IPS DF 4.7 (cell line): ENCODE measurements around the gene NIBAN1.
"Not testable (repeated sequence)": the region's sequence is repeated elsewhere in the genome, so short reads cannot be mapped to it uniquely, and the experiment has no call there.

ENCODE experiments used
- DNase-seq: peaks from one replicate; pipeline ENCODE4 v3.0.0-alpha.2; 2013; ENCODE audit warnings: low spot score; ENCODE audit errors: extremely low read depth

The NIBAN1 gene, protein sequence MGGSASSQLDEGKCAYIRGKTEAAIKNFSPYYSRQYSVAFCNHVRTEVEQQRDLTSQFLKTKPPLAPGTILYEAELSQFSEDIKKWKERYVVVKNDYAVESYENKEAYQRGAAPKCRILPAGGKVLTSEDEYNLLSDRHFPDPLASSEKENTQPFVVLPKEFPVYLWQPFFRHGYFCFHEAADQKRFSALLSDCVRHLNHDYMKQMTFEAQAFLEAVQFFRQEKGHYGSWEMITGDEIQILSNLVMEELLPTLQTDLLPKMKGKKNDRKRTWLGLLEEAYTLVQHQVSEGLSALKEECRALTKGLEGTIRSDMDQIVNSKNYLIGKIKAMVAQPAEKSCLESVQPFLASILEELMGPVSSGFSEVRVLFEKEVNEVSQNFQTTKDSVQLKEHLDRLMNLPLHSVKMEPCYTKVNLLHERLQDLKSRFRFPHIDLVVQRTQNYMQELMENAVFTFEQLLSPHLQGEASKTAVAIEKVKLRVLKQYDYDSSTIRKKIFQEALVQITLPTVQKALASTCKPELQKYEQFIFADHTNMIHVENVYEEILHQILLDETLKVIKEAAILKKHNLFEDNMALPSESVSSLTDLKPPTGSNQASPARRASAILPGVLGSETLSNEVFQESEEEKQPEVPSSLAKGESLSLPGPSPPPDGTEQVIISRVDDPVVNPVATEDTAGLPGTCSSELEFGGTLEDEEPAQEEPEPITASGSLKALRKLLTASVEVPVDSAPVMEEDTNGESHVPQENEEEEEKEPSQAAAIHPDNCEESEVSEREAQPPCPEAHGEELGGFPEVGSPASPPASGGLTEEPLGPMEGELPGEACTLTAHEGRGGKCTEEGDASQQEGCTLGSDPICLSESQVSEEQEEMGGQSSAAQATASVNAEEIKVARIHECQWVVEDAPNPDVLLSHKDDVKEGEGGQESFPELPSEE

DNA sequence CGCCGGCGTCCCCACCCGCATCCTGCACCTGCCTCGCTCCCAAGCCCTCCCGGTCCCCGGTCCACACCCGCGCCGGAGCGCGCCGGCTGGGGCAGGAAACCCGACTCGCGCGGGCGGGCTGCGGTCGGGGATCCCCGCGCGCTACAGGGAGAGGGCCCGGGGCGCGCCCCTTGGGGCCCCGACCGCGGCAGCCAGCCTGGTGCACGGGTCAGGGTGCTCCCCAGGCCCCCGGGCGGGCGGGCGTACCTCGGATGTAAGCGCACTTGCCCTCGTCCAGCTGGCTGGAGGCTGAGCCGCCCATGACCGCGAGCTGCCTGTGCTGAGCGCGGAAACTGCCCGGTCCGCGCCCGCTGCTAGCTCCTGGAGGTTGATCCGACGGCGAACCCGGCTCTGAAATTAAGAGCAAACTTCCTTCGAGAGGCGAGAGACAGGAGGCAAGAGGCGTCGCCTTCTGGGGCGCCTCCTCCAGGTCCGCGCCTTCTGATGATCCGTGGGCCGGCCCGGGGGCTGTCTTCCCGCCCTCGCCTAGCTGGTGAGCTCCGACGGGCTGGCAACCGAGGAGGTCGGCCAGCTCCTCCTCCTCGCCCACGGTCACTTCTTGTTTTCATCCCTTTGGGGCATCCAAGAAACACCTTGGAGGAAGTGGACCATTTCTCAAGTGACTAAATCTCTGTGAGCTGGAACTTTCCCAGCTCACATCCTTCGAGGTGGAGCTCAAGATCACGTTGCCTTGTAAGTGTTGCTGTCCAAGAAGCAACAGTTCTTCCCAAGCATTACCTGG, at the start of gene NIBAN1:
TSS of gene NIBAN1 (minus strand) at position 453 of the 781 bp plus-strand sequence. CDS start at position 301, 152 bp downstream.
- no peak for DNase-seq

DNA sequence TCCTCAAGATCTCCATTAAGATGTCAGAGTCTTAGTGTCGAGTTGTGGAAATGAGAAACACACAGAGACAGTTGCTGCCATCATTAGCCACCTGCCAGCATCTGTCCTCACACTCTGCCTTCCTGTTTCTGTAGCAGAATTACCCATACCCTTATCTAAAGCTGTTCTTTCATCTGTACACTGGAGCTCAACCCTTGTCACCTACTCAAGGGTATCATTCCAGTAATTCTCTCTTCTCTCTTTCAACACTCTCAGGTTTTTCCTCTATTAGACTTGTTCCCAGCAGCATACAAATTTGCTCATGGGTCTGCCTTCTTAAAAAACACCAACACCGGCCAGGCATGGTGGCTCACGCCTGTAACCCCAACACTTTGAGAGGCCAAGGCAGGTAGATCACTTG, 43.7 kb upstream of the NIBAN1 start:
- no peak for DNase-seq

DNA sequence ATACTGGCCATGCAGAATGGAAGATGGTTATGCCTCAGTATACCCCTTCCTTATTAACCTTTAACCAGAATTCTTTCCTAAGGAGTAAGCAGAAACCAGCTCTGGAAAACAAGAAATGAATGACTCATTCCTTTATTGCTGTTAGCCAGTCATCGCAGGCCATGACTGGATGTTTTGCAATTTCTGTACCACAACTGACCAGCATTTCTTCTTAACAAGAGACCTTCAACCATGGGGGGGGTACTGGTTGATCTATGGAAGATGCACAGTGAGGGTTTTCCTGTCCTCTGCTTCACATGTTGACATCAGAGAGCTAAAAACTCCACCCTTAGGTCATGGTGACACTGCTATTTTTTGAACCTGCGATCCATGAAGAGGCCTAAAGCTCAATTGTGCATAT, 43.0 kb upstream of the NIBAN1 start:
- DNase-seq, result no peak

DNA sequence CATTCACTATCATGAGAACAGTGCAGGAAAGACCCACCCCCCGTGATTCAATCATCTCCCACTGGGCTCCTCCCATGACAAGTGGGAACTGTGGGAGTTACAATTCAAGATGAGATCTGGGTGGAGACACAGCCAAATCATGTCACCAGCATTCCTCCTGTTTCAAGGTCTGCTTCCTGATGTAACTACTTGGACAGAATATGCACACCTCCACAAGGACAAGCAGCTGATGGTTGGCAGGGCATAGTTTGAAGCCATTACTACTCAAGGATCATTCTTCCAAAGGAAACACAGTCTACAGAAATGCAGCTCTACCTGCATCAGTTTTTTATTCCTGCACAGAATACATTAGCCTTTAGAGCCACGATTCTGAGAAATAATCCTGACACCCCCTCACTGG, 42.6 kb upstream of the NIBAN1 start:
- DNase-seq, result no peak

DNA sequence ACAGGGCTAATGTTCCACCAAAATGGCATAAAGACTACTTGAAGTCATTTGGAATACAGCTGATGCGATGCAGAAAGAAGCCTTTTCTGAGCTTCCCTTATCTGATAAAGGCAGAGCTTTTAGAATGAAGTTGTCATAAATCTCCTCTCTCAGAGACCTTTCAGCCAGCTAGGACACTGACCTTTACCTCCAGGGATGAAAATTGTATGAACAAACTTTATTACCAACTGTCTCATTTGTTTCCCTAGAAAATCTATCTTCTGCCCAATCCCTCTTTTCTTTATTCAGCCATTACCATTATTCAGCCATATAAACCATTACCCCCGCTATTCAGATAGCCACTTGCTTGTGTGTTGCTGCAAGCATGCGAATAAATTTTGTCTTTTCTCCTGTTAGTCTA, 41.3 kb upstream of the NIBAN1 start:
- DNase-seq, result no peak

DNA sequence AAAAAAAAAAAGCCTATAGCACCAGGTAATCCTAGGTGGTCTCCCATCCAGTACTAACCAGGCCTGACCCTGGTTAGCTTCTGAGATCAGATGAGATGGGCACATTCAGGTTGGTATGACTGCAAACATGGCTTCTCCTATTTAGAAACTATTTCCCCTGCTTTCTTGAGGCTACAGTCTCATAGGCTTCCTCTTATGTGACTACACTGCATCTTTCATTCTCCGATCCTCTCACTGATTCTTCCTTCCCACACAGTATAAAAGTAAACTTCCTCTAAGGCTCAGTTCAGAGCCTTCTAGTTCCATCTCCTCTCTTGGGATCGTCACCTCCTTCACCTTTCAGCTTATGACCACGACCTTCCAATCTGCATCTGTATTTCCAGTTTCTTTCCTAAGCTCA, 40.6 kb upstream of the NIBAN1 start:
- no peak for DNase-seq

DNA sequence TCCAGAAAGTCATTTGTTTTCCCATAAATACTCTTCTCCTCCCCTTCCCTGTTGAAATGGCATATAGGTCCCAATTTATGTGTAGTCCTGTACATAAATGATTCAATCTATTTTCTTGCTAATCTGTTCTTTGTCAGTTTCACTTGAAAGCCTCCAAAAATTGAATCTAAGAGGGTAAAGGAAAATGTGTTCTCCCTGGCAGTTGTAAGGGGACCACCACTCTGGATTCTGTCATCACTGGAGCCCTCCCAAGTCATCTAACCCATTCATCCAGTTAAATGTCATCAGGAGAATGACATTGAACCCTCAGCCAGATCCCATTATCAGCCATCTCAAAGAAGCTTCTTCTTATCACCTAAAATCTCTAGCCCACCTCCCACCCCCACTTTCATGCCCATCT, 36.1 kb upstream of the NIBAN1 start:
- DNase-seq, result no peak

DNA sequence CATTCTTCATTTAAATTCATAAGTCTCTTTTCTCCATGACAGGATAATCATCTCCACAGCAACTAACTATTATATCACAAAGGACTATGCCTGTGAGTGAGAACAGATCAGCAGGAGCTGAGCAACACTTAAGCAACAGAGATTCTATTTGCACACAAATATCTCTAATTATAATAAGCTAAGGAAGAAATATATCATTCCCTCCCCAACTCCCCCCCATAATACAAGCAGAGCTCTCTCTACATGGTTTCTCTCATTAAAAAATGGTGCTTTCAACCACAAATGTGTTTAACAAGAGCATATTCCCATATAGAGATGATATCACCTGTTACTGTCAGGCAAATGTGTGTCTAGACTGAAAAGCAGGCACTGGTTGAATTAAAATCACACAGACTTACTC, 34.5 kb upstream of the NIBAN1 start:
- DNase-seq, result no peak

DNA sequence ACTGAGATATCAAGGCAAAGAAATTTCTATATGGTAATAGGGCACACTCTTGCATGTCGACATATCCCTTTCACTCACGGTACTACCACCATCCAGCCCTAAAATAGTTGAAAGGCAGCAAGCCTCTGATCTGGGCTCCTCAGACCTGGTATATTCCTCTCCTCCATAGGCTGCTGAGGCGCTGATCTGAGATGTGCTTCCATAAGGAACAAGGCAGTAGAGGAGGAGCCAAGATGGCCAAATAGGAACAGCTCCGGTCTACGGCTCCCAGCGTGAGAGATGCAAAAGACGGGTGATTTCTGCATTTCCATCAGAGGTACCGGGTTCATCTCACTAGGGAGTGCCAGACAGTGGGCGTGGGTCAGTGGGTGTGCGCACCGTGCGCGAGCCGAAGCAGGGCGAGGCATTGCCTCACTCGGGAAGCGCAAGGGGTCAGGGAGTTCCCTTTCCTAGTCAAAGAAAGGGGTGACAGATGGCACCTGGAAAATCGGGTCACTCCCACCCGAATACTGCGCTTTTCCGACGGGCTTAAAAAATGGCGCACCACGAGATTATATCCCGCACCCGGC, 27.1 kb upstream of the NIBAN1 start:
- DNase-seq, result not testable (repeated sequence)

DNA sequence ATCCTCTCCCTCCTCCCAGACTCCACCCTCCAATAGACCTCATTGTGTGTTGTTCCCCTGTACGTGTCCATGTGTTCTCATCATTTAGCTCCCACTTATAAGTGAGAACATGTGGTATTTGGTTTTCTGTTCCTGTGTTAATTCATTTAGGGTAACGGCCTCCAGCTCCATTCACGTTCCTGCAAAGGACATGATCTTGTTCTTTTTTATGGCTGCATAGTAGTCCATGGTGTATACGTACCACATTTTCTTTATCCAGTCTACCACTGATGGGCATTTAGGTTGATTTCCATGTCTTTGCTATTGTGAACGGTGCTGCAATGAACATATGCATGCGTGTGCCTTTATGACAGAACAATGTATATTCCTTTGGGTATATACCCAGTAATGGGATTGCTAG, 25.7 kb upstream of the NIBAN1 start:
- DNase-seq, result not testable (repeated sequence)

DNA sequence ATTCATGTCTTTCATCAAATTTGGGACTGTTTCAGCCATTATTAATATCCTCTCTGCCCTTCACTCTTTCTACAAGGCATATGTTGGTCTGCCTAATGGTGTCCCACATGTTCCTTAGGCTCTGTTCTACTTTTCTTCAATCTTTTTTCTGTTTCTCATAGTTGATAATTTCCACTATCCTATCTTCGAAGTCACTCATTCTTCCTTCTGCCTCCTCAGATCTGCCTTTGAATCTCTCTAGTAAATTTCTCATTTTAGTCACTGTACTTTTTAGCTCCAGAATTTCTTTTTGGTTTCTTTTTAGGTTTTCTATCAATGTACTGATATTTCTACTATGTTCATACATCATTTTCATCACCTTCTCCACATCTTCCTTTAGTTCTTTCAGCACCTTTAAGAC, 20.0 kb upstream of the NIBAN1 start:
- DNase-seq, result no peak

DNA sequence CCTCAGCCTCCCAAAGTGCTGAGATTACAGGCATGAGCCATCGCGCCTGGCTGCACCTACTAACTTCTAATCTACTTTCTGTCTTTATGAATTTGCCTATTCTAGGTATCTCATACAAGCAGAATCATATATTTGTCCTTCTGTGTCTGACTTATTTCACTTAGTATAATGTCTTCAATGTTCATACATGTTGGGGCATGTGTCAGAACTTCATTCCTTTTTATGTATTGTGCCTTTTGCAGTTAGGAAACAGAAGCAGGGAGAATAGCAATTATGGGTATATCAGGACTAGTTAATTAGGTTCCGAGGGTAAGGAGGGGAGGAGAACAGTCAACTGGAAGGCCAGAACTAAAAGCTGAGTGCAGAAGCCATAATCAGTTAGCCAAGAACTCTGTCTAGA, 18.0 kb upstream of the NIBAN1 start:
- no peak for DNase-seq

DNA sequence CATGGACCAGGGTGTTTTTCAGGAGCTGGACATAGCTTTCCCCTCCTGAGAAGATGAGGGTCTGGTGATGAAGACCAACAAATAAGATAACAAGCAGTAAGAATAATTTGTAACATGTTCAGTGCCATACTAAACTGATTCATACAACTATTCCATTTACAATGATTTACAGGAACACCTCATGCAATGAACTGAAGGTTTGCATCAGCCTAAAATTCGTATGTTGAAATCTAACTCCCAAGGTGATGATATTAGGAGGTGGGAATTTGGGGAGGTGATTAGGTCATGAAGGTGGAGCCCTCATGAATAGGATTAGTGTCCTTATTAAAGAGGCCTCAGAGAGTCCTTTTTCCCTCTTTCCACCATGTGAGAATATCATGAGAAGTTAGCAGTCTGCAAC, 15.9 kb upstream of the NIBAN1 start:
- no peak for DNase-seq

DNA sequence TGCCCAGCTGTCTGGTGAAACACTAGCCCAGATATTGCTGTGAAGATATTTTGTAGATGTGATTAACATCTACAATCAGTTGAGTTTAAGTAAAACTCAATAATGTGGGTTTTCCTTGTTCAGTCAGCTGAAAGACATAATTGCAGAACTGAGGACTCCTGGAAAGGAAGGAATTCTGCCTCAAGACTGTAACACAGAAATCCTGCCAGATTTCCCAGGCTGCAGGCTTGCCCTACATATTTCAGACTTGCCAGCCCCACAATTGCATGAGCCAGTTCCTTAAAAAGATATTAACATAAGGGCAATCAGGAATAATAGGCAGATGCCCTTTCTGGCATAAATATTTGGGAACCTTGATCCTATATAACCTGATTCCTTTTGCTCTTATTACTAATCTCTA, 14.2 kb upstream of the NIBAN1 start:
- DNase-seq, result no peak

DNA sequence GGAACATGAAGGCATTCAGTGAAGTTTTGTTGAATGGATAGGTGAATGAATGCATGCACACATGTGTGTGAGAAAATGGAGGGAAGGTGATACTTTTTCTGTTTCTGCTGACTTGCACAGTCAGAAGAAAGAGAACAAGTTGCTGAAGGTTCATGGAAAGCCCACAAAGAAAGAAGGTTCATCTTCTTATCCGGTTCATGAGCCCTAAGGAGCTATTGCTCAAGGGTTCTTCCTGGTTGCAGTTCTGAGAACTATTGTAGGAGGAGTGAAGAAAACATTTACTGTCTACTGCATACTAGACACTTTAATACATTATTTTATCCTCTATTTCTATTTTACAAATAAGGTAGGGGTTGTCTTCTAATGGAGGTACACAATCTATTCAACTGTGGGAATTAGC, 13.4 kb upstream of the NIBAN1 start:
- no peak for DNase-seq

DNA sequence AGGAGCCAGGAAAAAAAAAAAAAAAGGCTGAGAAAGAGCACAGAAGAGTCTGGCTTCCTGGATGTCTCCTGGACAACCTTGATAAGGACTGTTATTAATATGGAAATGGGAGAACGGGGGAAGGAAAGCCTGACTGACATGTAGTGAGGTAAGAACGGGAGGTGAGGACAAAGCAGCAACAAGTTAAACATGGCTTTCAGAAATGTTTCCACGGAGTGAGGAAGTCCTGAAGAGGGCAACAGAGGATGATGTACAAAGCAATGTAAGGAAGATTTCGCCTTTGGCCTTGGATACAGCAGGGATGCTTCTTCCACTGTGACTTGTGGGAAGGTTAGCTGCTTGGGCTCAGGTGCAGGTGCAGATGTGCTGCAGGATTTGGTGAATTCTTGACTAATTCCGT, 11.9 kb upstream of the NIBAN1 start:
- no peak for DNase-seq

DNA sequence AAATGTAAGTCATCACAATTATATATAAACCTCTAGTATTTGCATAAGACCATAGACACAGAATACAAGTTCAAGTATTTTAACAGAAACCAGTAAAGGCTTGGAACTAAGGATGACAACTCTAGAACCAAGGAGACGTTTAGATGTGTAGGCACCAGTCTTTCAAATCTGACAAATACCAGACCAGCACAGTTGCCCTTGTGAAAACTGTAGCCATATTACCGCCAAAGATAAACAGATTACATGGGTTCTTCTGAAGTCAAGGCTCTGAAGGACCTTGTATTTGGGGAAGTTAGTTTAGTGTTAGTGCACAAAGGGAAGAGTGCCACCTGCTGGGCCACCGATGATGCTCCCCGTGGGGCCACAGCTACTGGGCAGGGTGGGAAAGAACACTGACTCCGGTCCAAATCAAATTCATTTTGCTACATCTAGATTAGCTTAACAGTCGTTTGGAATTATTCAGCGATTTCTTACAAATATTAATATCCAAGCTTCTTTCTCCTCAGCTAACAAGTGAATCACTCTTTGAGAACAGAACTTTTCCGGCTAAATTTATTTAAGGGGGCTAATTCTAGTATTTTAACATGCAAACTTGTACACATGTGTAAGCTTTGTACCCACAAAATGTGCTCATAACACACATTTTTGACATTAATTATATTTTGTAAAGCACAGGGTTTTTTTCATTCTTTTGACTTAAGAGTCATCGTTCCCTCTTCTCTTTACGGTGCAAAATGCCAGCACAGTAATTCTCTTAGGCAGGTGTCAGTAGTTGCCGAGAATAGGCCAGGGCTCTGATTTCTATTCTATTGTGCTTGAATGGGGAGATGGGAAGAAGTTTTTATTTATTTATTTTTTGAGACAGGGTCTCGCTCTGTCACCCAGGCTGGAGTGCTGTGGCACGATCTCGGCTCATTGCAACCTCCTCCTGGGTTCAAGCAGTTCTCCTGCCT, 8.0 kb upstream of the NIBAN1 start:
- no peak for DNase-seq

DNA sequence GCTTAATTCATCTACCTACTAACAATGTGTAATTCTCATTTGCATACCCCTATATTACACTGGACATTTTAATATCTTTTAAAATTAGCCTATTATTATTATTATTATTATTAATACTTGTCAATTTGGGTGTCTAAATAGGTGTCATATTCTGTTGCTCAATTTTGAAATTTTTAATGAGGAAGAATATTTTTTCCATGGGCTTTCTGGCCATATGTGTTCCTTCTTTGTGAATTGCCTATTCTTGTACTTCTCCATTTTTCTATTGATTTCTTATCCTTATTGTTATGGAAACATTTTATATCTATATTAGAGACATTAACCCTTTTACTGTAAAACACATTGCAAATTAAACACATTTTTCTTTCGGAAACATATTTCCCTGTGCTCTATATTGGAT, 6.4 kb upstream of the NIBAN1 start:
- no peak for DNase-seq

DNA sequence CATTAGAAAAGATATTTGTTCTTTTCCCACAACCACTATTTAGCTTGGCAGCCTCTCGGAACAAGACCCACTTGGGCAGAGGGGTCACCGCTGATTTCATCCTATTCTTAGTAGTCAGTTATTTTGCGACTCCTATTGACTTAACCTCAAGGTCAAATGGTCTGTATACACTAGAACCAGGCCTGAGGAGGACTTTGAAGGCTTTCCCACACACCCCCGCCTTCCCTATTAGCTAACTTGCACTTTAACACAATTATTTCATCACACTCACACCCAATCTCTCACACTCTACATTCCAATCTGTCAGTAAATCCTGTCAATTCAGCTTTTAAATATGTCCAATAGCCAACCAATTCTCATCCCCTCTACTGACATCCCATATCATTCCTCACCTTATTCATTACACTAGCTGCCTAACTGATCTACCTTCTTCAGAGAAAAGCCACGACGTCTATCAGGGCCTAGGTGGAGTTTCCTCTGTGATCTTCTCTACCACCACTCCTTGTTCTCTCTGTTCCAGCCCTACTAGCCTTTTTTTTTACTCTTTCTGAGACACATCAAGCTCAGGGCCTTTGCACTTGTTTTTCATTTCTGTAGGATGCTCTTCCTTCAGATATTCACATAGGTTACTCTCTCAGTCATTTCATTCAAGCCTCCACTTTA, 1.0 kb upstream of the NIBAN1 start:
- no peak for DNase-seq

DNA sequence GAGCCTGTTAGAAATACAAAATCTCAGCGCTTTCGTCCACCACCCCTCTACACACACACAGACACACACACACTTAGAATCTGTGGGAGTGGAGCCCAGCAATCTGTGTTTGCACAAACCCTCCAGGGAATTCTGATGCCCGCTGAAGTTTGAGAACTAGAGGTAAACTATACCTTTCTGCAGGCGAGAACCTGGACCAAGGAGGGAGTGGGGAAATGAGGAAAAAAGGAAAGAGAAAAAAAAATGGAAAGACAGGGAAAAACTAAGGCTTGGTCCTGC, 468 bp upstream of the NIBAN1 start:
- no peak for DNase-seq
